Measurements from ENCODE around the gene WDR13. TPM values are rescaled to one million over a fixed set of nuclear protein-coding genes. Genes with fewer than 3 reads are reported as not detected.
"Not testable (repeated sequence)": the region's sequence is repeated elsewhere in the genome, so short reads cannot be mapped to it uniquely, and the experiment has no call there.

The WDR13 gene
- 10 to 100 TPM; 54.4 to 85.0 (median 61.3) TPM for polyA plus RNA-seq (ENCODE audit: low read depth in 6 of 6)

DNA sequence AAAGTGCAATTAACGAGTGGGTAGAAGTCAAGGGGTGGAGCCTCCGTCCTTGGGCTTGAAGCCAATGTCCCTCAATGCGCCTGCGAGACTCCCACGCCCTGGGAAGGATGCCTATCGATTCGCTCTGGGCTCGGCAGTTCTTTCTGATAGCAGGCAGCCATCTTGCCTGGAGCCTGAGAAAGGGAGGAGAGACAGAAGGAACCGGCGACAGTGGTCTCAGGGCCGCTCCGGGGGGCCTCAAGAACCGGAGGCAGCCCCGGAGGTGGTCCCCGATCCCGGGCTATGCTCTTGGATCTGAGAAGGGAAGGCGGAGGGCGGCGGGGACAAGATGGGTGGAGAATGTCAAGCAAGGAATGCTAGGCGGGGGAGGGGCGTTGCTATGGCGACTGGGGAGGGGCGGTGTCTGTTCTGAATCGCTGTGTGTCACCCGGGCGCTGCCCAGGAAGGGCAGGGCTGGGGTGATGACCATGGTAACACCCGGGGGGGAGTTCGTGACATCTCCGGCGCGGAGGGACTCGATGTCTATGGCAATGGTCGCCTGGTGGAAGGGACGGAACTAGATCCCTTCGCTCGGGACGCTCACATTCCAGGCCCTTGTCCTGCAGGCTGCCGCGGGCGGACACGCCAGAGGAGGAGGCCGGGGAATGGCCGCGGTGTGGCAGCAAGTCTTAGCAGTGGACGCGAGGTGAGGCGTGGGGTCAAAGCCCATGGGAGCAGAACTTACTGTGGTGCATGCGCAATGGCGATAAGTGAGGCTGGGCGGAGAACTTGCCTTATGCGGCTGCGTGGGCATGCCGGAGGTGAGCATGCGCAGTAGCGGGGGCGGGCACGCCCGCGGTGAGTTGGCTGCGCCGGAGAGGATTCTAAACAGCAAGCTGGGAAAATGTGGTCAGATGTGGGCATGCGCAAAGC is at the start of gene WDR13:
Gene WDR13 (plus strand): TSS at position 140 of the 912 bp plus-strand sequence. CDS start 505 bp downstream, at position 645.
- DNase-seq (peak; percentile 84), ATAC-seq (ENCODE audit: low read depth in 2 of 2) (peak; percentile 82 to 84)
- peaks cover 0 to 6% (median 0%) of the 10 kb centered on the region in 7 donors for H3K9me3 Mint-ChIP-seq
- H3K4me1 Mint-ChIP-seq, result peaks cover 12 to 18% (median 17%) of the 10 kb centered on the region in 3 donors
- H3K36me3 Mint-ChIP-seq, result peaks cover 0 to 9% of the 10 kb centered on the region in 2 donors
- peak within 1 kb of the TSS; percentile 99 to 100 (median 100) for H3K27ac Mint-ChIP-seq
- peak within 1 kb of the TSS; percentile 94 to 100 (median 98) for H3K4me3 Mint-ChIP-seq
- no peaks in the 10 kb centered on the region for H3K27me3 Mint-ChIP-seq

DNA sequence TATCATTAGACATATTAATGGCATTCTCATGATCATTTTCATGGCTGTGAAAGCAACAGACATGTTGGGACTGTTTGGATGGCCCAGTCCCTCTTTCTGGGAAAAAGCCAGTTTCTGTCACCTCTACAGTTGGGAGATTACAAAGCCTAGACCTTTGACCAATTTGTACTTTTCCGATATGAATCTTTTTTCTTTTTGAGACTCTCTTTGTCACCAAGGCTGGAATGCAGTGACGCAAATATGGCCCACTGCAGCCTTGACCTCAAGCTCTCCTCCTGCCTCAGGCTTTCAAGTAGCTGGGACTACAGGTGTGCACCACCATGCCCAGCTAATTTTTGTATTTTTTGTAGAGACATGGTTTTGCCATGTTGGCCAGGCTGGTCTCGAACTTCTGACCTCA is 48.4 kb upstream of the WDR13 start:
- Mint-ChIP-seq H3K27ac (peak overlapping the region in 1 of 6 donors; percentile 82), H3K36me3 (no peaks in the 10 kb centered on the region), H3K4me3 (no peak overlapping the region), H3K9me3 (no peaks in the 10 kb centered on the region), H3K27me3 (no peaks in the 10 kb centered on the region), H3K4me1 (no peaks in the 10 kb centered on the region)
- DNase-seq (no peak), ATAC-seq (ENCODE audit: low read depth in 2 of 2) (no peak)

DNA sequence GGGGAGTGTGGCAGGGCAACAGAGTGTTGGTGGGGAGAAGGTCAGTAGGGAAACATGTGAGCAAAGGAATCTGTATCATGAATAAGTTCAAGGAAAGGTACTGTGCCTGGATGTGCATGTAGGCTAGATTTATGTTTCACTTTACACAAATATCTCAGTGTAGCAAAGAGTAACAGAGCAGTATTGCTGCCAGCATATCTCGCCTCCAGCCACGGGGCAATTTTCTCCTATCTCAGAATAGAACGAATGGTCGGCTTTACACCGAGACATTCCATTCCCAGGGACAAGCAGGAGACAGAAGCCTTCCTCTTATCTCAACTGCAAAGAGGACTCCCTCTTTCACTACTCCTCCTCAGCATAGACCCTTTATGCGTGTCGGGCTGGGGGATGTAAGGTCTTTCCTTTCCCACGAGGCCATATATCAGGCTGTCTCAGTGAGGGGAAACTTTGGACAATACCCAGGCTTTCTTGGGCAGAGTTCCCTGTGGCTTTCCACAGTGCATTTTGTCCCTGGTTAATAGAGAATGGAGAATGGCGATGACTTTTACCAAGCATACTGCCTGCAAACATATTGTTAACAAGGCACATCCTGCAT is 41.5 kb upstream of the WDR13 start:
- DNase-seq; H3K27ac Mint-ChIP-seq; H3K4me1 Mint-ChIP-seq; H3K9me3 Mint-ChIP-seq; H3K4me3 Mint-ChIP-seq; H3K27me3 Mint-ChIP-seq; H3K36me3 Mint-ChIP-seq; ATAC-seq (ENCODE audit: low read depth in 2 of 2): not testable (repeated sequence)

DNA sequence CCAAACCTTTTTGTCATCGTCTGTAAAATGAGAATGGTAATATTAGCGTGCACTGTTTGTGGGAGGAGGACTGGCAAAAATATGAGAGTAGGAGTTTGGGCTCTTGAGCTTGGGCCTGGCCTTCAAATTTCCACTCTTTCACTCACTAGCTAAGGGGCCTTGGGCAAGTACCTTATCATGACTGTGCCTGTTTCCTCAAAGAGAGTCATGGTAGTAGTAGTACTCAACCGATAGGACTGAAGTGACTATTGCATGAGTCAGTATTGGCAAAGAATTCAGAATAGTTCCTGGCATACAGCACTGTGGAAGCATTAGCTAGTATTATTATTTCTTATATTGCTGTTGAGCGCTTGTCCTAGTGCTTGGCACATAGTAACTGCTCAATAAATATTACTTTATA is 39.0 kb upstream of the WDR13 start:
- H3K9me3 Mint-ChIP-seq, result peaks cover 0 to 2% (median 0%) of the 10 kb centered on the region in 7 donors
- H3K4me1 Mint-ChIP-seq, result peaks cover 0 to 5% (median 4%) of the 10 kb centered on the region in 3 donors
- H3K27ac Mint-ChIP-seq, result no peak overlapping the region
- no peak overlapping the region for H3K4me3 Mint-ChIP-seq
- H3K36me3 Mint-ChIP-seq, result peaks cover 0 to 8% of the 10 kb centered on the region in 2 donors
- ATAC-seq (ENCODE audit: low read depth in 2 of 2), result no peak
- no peaks in the 10 kb centered on the region for H3K27me3 Mint-ChIP-seq
- no peak for DNase-seq

DNA sequence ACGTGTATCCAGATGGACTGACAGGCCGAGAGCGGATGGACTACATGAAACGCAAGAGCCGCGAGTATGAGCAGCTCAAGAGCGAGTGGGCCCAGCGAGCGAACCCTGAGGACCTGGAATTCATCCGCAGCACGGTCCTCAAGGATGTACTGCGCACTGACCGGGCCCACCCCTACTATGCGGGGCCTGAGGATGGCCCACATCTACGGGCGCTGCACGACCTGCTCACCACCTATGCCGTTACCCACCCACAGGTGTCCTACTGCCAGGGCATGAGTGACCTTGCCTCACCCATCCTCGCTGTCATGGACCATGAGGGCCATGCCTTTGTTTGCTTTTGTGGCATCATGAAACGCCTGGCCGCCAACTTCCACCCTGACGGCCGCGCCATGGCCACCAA is 37.7 kb upstream of the WDR13 start:
- no peaks in the 10 kb centered on the region for H3K27me3 Mint-ChIP-seq
- ATAC-seq (ENCODE audit: low read depth in 2 of 2), result no peak
- H3K4me3 Mint-ChIP-seq, result no peak overlapping the region
- DNase-seq, result no peak
- peaks cover 0 to 6% of the 10 kb centered on the region in 2 donors for H3K36me3 Mint-ChIP-seq
- H3K4me1 Mint-ChIP-seq, result peaks cover 0 to 5% (median 3%) of the 10 kb centered on the region in 3 donors
- peaks cover 0 to 2% (median 0%) of the 10 kb centered on the region in 7 donors for H3K9me3 Mint-ChIP-seq
- H3K27ac Mint-ChIP-seq, result peak overlapping the region in 2 of 6 donors; percentile 14 to 75

DNA sequence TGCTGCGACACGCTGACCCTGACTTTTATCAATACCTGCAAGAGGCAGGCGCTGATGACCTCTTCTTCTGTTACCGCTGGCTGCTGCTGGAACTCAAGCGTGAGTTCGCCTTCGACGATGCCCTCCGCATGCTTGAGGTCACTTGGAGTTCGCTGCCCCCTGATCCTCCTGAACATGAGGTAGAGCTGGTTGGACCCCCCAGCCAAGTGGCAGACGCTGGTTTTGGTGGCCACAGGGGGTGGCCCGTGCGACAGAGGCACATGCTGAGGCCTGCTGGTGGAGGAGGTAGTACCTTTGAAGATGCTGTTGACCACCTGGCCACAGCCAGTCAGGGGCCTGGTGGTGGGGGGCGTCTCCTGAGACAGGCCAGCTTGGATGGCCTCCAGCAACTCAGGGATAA is 37.2 kb upstream of the WDR13 start:
- peaks cover 0 to 1% (median 0%) of the 10 kb centered on the region in 7 donors for H3K9me3 Mint-ChIP-seq
- H3K4me3 Mint-ChIP-seq, result no peak overlapping the region
- no peaks in the 10 kb centered on the region for H3K27me3 Mint-ChIP-seq
- H3K36me3 Mint-ChIP-seq, result peaks cover 0 to 1% of the 10 kb centered on the region in 2 donors
- no peak for DNase-seq
- H3K4me1 Mint-ChIP-seq, result peaks cover 0 to 5% (median 0%) of the 10 kb centered on the region in 3 donors
- H3K27ac Mint-ChIP-seq, result peak overlapping the region in 1 of 6 donors; percentile 76
- no peak for ATAC-seq (ENCODE audit: low read depth in 2 of 2)

DNA sequence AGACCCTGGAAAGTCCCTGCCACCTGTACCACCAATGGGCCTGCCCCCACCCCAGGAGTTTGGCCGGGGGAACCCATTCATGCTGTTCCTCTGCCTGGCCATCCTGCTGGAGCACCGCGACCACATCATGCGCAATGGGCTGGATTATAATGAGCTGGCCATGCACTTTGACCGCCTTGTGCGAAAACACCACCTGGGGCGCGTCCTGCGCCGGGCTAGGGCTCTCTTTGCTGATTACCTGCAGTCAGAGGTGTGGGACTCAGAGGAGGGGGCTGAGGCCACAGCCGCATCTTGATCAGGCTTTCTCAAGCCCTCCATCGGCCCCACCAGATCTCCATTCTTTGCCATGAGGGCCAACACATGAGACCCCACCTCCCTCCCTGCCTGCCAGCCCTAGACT is 36.6 kb upstream of the WDR13 start:
- Mint-ChIP-seq H3K4me3 (no peak overlapping the region), H3K4me1 (peaks cover 0 to 5% (median 0%) of the 10 kb centered on the region in 3 donors), H3K27ac (peak overlapping the region in 1 of 6 donors; percentile 71), H3K27me3 (no peaks in the 10 kb centered on the region), H3K36me3 (no peaks in the 10 kb centered on the region), H3K9me3 (peaks cover 0 to 1% (median 0%) of the 10 kb centered on the region in 7 donors)
- ATAC-seq (ENCODE audit: low read depth in 2 of 2), result no peak
- no peak for DNase-seq

DNA sequence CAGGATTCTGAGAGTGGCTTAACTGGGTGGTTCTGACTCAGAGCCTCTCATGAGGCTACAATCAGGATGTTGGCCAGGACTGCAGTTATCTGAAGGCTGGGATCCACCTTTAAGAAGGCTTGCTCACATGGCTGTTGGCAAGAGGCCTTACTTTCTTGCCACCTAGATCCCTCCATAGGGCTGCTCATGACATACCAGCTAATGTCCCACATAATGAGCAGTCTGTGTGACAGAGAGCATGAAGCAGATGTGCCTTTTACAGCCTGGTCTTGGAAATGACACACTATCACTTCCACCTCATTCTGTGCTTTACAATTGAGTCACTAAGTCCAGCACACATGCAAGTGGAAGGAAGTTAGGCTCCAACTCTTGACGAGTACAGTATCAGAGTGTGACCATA is 27.3 kb upstream of the WDR13 start:
- no peak for DNase-seq
- no peak overlapping the region for H3K27ac Mint-ChIP-seq
- peaks cover 2 to 13% (median 5%) of the 10 kb centered on the region in 3 donors for H3K4me1 Mint-ChIP-seq
- no peak overlapping the region for H3K4me3 Mint-ChIP-seq
- peaks cover 0 to 2% (median 0%) of the 10 kb centered on the region in 7 donors for H3K9me3 Mint-ChIP-seq
- no peak for ATAC-seq (ENCODE audit: low read depth in 2 of 2)
- no peaks in the 10 kb centered on the region for H3K27me3 Mint-ChIP-seq
- peaks cover 0 to 6% of the 10 kb centered on the region in 2 donors for H3K36me3 Mint-ChIP-seq

DNA sequence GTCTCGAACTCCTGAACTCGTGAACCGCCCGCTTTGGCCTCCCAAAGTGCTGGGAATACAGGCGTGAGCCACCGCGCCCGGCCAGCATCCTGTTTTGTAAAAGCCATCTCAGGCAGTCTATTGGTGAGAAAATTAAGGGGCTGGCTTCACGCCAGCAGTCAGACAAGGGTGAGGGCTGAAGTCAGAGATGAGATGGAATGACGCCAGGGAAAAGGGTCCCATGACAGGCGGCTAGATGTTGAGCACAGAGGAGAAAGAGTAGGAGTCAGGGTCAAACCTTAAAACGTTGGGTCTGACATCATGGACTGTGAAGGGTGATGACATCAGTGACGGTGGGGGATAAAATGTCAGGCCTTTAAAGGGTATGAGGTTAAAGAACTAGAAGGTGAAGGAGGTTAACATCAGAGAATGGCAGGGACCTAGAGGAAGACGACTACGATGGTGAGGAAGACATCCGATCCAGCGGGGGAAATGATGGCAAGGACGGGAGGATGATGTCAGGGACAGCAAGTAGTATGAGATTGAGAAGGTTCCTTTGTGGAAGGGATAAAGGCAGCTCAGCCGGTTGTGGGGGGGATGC is 23.5 kb upstream of the WDR13 start:
- H3K27ac Mint-ChIP-seq, result peak overlapping the region; percentile 97 to 100 (median 100)
- H3K4me3 Mint-ChIP-seq, result peak overlapping the region; percentile 87 to 100 (median 98)
- H3K36me3 Mint-ChIP-seq, result peaks cover 0 to 13% of the 10 kb centered on the region in 2 donors
- no peaks in the 10 kb centered on the region for H3K27me3 Mint-ChIP-seq
- H3K4me1 Mint-ChIP-seq, result peaks cover 10 to 26% (median 18%) of the 10 kb centered on the region in 3 donors
- ATAC-seq (ENCODE audit: low read depth in 2 of 2), result peak; percentile 9 to 24
- peaks cover 0 to 2% (median 0%) of the 10 kb centered on the region in 7 donors for H3K9me3 Mint-ChIP-seq
- no peak for DNase-seq

DNA sequence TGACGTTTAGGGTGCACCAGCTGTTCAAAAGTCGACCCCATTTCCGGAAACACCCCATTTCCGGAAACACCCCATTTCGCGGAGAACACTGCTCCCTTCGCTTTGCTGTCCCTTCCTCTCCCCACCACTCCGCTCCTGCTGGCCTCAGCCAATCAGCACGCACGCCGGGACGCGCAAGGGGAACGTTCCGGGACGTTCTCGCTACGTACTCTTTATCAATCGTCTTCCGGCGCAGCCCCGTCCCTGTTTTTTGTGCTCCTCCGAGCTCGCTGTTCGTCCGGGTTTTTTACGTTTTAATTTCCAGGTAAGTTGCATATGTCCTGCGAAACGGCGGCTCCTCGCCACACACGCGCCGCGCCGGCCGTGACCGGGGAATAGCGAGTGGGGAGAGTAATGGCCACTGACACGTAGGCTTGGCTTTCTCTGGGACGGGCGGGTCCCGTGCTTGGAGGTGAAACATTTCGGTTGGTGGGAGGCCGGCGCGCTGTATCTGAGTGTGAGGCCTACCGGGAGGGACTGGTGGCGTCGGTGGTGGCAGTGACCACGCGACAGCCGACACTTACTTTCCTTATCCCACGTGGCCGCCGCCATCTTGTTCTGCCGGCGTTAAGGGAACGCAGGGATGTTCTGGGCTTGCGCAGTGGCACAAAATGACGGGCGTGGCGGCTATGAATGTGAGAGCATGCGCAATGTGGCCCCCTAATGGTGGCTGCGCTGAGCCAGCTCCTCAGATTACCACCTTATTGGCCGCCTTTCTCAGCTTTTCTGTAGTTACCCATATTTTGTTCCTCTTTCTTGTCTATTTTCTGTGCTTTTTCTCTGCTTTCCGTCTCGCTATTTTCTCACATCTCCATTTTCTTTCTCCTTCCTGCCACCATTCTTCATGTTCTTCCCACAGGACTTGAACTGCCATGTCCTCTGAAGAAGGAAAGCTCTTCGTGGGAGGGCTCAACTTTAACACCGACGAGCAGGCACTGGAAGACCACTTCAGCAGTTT is 22.7 kb upstream of the WDR13 start, which contains the start of gene RBM3:
Gene RBM3 (plus strand): TSS at position 215 of the 997 bp plus-strand sequence. CDS start 697 bp downstream, at position 912.
- H3K36me3 Mint-ChIP-seq, result peaks cover 0 to 13% of the 10 kb centered on the region in 2 donors
- peak within 1 kb of the TSS; percentile 87 to 100 (median 98) for H3K4me3 Mint-ChIP-seq
- ATAC-seq (ENCODE audit: low read depth in 2 of 2) (peak; percentile 88 to 92), DNase-seq (peak; percentile 90)
- peak within 1 kb of the TSS; percentile 97 to 100 (median 100) for H3K27ac Mint-ChIP-seq
- H3K9me3 Mint-ChIP-seq, result peaks cover 0 to 2% (median 0%) of the 10 kb centered on the region in 7 donors
- peaks cover 11 to 26% (median 23%) of the 10 kb centered on the region in 3 donors for H3K4me1 Mint-ChIP-seq
- no peaks in the 10 kb centered on the region for H3K27me3 Mint-ChIP-seq

DNA sequence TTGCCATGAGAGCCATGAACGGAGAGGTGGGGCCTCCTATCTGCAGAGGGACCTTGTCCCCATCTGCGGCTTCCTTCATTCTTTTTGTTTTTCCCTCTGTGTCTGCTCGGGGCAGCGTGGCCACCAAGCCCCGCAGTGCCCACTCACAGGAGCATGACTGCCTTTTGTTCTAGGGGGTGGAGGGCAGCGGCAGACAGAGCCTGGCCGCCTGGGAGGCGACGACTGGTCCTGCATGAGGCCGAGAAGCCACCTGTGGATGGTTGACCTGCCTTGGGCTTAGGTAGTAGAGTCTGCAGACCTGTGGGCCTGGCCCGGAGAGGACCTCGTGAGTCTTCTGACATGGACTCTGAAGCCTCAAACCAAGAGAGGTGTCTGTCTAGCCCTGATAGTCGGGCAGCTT is 21.6 kb upstream of the WDR13 start:
- DNase-seq, result no peak

DNA sequence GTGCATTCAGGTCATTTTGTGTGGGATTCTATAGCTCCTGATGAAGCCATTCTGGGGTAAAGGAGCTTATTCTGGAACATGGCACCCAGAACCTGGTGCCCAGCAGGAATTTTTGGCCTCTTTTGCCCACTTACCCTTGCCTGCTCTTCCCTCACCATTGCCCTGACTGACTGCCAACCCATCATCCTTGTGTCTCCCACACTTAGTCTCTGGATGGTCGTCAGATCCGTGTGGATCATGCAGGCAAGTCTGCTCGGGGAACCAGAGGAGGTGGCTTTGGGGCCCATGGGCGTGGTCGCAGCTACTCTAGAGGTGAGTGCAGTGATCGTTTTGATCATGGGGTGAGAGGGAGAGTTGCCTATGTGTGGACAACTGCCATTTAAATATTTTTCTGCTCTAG is 21.2 kb upstream of the WDR13 start:
- no peak for ATAC-seq (ENCODE audit: low read depth in 2 of 2)
- Mint-ChIP-seq H3K4me1 (peaks cover 15 to 28% (median 26%) of the 10 kb centered on the region in 3 donors), H3K36me3 (peaks cover 0 to 13% of the 10 kb centered on the region in 2 donors)

More for the DNA sequence above, 21.6 kb upstream of the WDR13 start:
- Mint-ChIP-seq H3K27me3 (no peaks in the 10 kb centered on the region), H3K4me3 (peak overlapping the region; percentile 56 to 100 (median 98)), H3K27ac (peak overlapping the region in 4 of 6 donors; percentile 19 to 79 (median 42)), H3K9me3 (peaks cover 0 to 2% (median 0%) of the 10 kb centered on the region in 7 donors), H3K36me3 (peaks cover 0 to 13% of the 10 kb centered on the region in 2 donors), H3K4me1 (peaks cover 15 to 28% (median 26%) of the 10 kb centered on the region in 3 donors)
- ATAC-seq (ENCODE audit: low read depth in 2 of 2), result no peak

More for the DNA sequence above, 21.2 kb upstream of the WDR13 start:
- H3K27me3 Mint-ChIP-seq, result no peaks in the 10 kb centered on the region
- H3K27ac Mint-ChIP-seq, result peak overlapping the region in 1 of 6 donors; percentile 79
- peak overlapping the region in 7 of 8 donors; percentile 66 to 100 (median 98) for H3K4me3 Mint-ChIP-seq
- H3K9me3 Mint-ChIP-seq, result peaks cover 0 to 2% (median 0%) of the 10 kb centered on the region in 7 donors
- DNase-seq, result no peak

All from naive B cell (primary cell).